Stimulated activated CD4-positive, alpha-beta T cell treated with anti-CD3 and anti-CD28 coated beads, Interleukin-1b, Interleukin-23, amount 100 ng/mL, for 24 hours (primary cell): ENCODE results near the gene ADIRF.
"Not testable (repeated sequence)": the region's sequence is repeated elsewhere in the genome, so short reads cannot be mapped to it uniquely, and the experiment has no call there.

Experiments
- DNase-seq, 4 experiments: peaks; one replicate each; pipeline ENCODE4 v3.0.0-alpha.2; 2020; ENCODE audit warnings: low read depth in 4 of 4, low spot score in 1 of 4

The ADIRF gene

GRCh38 chr10:86945361-86946212 is 22.7 kb upstream of the ADIRF start:
- DNase-seq = no peak

GRCh38 chr10:86946213-86947155 is 21.8 kb upstream of the ADIRF start:
- no peak for DNase-seq

GRCh38 chr10:86947806-86948205 is 20.5 kb upstream of the ADIRF start:
- DNase-seq = not testable (repeated sequence)

DNA sequence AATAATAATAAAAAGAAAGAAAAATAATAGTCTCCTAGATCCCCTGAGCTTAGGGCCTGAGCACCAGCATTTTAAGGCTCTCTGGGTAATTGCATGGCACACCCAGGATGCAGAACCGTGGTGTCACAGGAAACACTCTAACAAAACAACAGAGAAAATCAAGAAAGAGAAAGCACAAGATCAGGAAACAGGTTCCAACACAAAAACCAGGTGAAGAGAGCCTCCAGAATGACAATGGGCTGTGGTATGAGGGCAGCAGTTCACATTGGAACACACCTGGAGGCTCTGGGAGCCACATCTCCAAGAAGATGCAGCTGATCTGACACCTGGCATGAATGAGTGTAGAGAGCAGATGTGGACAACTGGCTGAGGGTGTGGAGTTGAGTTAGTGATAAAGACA is 17.9 kb upstream of the ADIRF start:
- DNase-seq = no peak

DNA sequence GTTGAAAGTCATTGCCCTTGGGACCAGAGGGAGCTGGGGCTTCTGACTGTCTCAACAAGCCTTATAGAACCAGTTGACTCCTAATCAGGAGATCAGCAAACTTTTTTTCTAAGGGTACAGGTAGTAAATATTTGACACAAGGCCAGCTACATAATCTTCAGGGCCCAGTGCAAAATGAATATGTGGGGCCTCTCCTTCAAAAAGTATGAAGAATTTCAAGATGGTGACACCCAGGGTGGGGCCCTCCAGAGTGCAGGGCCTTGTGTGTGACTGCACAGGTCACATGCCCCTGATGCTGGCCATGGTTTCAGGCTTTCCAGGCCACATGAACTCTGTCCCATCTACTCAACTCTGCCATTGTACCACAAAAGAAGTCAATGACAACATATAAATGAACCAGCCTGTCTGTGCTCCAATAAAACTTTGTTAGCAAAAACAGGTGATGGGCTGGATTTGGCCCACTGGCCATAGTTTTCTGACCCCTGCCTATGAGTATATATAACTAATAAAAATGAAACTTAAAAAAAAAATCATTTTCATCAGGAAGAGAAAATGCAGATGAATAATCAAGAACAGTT is 17.0 kb upstream of the ADIRF start:
- DNase-seq = no peak

GRCh38 chr10:86952106-86952505 is 16.2 kb upstream of the ADIRF start:
- DNase-seq = no peak

DNA sequence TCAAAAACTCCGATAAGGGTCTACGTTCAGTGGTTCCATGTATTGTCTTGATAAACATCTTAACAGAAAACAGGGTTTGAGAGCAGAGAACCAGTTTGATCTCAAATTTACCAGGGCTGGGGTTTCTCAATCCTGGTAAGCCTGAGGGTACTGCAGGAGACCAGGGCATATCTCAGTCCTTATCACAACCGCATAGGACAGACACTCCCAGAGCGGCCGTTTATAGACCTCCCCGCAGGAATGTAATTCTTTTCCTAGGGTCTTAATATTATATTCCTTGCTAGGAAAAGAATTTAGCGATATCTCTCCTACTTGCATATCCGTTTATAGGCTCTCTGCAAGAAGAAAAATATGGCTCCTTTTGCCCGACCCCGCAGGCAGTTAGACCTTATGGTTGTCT is 15.6 kb upstream of the ADIRF start:
- DNase-seq = not testable (repeated sequence)

DNA sequence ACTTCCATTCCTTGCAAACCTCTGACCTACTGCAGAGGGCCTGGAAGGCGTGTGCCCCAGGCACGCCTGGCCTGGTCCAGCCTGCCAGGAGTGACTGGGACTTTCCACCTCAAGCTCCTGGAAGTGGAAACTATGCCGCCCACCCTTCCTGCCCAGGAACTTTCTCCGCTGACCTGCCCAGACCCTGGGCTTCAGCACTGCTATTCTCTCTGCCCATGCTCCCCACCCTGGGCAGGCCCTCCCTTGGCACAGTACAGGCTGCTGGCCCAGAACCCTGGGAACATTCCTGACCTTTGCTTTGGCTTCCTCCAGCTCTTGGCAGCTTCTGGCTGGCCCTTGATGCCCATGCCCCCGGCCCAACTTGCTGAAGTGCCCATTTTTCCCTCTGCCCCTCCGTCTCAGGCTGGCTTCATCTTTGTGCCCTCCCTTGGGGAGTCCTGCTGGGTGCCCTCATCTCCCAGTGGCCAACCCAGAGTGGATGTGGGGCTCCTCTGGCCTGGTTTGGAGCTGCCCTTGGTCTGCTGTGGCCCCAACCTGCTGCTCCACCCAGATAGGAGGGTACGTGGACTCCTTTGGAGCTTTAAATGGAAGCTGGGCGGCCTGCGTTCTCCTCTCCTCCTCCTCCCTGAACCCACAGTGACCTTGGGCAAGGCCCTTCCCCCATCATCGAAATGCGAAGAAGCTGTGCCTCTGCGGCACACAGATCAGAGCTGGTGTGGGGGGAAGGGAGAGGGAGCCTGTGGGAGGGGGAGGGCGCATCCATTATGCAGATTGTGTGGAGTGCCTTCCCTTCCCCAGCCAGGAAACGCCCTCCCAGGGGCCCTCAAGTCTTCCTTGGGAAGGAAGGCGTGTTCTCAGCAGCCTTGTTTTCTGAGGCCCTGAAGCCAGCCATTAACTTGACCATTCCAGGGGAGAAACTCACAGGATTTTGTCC is 14.3 kb upstream of the ADIRF start:
- no peak for DNase-seq

DNA sequence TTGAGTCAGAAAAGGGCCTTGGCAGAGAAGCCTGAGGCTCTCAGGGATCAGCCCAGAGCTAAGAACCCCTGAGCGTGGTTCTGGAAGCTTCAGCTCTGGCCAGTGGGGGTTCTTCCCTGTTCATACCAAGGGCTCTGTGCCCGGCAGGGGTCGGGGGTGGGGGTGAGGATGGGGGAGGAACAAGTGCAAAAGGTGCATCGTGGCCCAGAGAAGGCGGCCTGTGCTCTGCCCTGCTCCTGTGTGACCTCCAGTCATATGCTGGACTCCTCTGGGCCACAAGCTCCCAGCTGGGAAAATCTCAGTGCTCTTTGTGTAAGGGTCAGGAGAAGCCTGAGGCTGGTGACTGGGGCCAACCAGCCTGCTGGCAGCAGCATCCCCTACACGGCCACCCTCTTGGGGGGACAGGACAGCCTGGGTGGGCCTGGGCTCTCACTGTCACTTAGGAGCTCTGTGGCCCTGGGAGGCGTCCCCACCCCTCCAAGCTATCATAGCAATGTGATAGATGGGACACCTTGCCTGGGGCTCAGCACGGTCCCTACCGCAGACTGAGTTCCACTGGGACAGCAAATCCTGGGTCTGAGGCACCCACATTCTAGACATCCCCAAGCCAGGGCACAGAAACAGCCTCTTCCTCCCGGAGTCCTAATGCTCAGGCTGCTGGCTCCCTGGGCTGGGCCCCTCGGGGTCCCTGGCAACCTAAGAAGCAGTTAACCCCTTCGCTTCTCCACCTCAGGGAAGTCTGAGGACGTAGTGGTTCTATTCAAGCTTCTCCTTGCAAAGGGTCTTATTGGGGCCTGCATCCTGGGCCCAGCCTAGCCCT is 13.4 kb upstream of the ADIRF start:
- DNase-seq = no peak

- no peak for DNase-seq
Measured at GRCh38 chr10:86955501-86956194, 12.6 kb upstream of the ADIRF start.

DNA sequence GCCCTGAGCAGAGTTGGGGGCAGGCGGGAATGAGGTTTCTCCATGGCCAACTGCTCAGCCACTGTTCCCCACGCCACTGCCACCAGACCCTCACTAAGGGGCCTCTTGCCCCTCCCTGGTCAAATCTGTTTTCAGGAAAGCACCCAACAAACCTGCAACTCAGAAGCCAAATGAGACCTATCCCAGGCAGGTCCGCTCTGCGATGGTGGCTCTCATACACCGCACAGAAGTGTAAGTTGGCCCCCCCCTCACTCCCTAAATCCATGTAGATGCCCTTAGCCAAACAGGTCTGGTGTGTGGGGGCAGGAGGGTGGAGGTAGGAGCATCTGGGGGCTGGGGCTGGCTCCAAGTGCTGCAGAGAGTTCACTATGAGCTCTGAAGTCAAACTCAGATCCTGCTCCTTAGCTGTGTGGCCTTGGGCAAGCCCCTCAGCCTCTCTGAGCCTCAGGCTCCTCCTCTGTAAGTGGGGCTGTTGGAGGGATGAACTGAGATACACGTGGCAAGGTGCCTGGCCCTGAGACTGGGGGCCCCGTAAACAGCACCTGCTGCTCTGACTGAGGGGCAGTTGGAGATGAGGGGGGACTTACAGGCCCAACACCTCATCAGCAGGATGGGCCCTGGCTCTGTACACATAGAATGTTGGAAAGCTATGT is 12.0 kb upstream of the ADIRF start:
- DNase-seq = no peak

DNA sequence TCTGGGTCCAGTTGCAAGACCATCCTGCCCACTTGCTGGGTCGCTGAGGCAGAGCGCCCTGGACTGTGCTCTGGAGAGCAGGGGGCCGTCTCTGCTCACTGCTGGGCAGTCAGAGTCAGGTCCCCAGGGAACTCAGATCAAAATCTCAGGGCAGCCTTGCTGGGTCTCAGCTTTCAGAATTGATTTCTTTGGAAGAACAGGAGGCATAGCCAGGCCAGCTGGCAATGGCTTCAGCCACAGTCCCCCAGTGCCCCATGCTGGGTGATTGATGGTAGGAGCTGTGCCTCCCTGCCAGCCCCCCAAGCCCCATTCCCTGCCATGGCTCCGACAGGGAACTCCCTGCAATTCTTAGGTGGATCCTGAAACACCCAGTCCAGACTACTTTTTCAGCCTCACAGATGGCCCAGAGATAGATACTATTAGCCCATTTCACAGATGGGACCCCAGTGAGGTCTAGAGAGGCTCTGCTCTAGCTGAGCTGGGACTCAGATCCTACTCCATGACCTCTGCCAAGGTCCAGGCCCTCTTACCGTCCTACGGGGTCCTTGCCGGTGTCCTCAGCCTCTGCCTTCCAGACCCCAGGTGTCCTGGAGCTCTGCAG is 11.3 kb upstream of the ADIRF start:
- no peak for DNase-seq

DNA sequence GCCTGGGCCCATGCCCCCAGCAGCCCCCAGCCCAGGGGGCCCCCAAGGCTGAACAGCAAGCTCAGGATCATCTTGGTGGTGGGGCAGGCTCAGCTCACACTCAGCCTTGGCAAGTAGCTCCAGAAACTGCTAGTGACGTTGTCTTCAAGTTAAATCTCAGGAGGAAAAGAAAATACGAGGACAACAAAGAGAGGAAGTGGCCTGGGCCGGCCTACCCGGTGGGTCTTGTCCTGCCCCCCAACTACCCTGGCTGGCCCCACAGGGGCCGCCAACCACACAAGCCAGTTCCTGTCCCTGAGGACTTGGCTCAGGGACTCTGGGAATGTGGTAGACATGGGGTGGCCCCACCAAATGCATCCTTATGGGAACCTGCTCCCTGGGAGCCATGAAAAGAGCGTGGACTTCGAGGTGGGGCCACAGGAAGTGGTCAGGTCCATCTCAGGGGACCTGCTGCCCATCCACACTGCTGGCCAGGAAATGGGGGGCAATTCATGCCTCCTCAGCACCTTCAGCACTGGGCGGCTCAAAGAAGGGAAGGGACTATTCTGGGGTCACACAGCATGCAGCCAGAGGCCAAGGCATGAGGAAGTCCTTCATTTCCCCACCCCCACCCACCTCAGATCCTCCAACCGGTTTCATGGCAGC is 10.7 kb upstream of the ADIRF start, which contains the start of gene MMRN2:
Gene MMRN2, minus strand, starts transcription at position 145 of the 645 bp plus-strand sequence. Its CDS starts 74 bp downstream, at position 71.
- DNase-seq = no peak

GRCh38 chr10:86958116-86958900 is 10.0 kb upstream of the ADIRF start, which contains the start of gene SNCG:
TSS of gene SNCG (plus strand) at chr10:86958599. CDS start at chr10:86958698, 99 bp downstream.
- no peak for DNase-seq

GRCh38 chr10:86958901-86959736 is 9.2 kb upstream of the ADIRF start:
- no peak for DNase-seq

- DNase-seq = no peak
Measured at GRCh38 chr10:86959737-86960002, 8.6 kb upstream of the ADIRF start.
